WERI-Rb-1 (cell line): ENCODE measurements around the gene ACACA.
A peak's percentile ranks its signal among the peaks of the same experiment; 100 is the strongest.

ENCODE experiments used
- DNase-seq: peaks from one replicate; pipeline ENCODE4 v3.0.0-alpha.2; 2020
- H3K27ac ChIP-seq: fragments of 250-450 bp; sonication (Bioruptor Pico); 2 replicates; pipeline ENCODE4 v1.5.1; 2020; ENCODE audit warnings: mild to moderate bottlenecking, moderate library complexity
- H3K27me3 ChIP-seq: fragments of 250-450 bp; sonication (Bioruptor Pico); 2 replicates; pipeline ENCODE4 v1.5.1; 2021; ENCODE audit warnings: mild to moderate bottlenecking, low read depth, moderate library complexity; ENCODE audit not compliant: insufficient read depth, severe bottlenecking
- H3K36me3 ChIP-seq: fragments of 250-450 bp; sonication (Bioruptor Pico); 2 replicates; pipeline ENCODE4 v1.5.1; 2020; ENCODE audit warnings: mild to moderate bottlenecking, moderate library complexity
- H3K4me3 ChIP-seq: 2 replicates; pipeline ENCODE4 v1.5.1; 2011; ENCODE audit warnings: low read depth, mild to moderate bottlenecking, control low read depth, low read length
- H3K9me3 ChIP-seq: fragments of 250-450 bp; sonication (Bioruptor Pico); 2 replicates; pipeline ENCODE4 v1.5.1; 2021; ENCODE audit warnings: mild to moderate bottlenecking, moderate library complexity; ENCODE audit not compliant: severe bottlenecking
- CTCF ChIP-seq: IDR thresholded peaks from 2 replicates; pipeline ENCODE4 v1.5.1; 2011; ENCODE audit warnings: low read depth, mild to moderate bottlenecking, control low read depth, inconsistent platforms, low read length

ACACA gene

GRCh38 chr17:37375706-37376105 lies 30.9 kb downstream of the ACACA start, which contains the start of gene C17orf78:
Gene C17orf78, plus strand, starts transcription at chr17:37375985. Its CDS starts 108 bp downstream, at chr17:37376093.
- H3K36me3 ChIP-seq = no peaks in the 10 kb centered on the region
- no peak within 1 kb of the TSS for H3K27ac ChIP-seq
- no peaks in the 10 kb centered on the region for H3K27me3 ChIP-seq
- H3K9me3 ChIP-seq = no peaks in the 10 kb centered on the region
- TF ChIP-seq CTCF = no peak
- H3K4me3 ChIP-seq = no peak within 1 kb of the TSS
- DNase-seq = no peak

GRCh38 chr17:37373530-37374159 lies 33.0 kb downstream of the ACACA start:
- no peaks in the 10 kb centered on the region for H3K27me3 ChIP-seq
- peak; percentile 80 for DNase-seq
- peak; percentile 98 for TF ChIP-seq CTCF
- no peak overlapping the region; the same call in 1 of the 2 replicates for H3K27ac ChIP-seq
- no peaks in the 10 kb centered on the region for H3K9me3 ChIP-seq
- H3K36me3 ChIP-seq = no peaks in the 10 kb centered on the region
- H3K4me3 ChIP-seq = no peak overlapping the region

GRCh38 chr17:37368577-37368976 lies 38.1 kb downstream of the ACACA start:
- Histone ChIP-seq H3K27ac (no peak overlapping the region), H3K27me3 (no peaks in the 10 kb centered on the region), H3K4me3 (no peak overlapping the region), H3K9me3 (no peaks in the 10 kb centered on the region), H3K36me3 (no peaks in the 10 kb centered on the region)
- DNase-seq = no peak
- TF ChIP-seq CTCF = no peak

GRCh38 chr17:37365589-37365988 lies 41.0 kb downstream of the ACACA start:
- H3K9me3 ChIP-seq = no peaks in the 10 kb centered on the region

GRCh38 chr17:37361543-37361942 lies 45.1 kb downstream of the ACACA start:
- no peaks in the 10 kb centered on the region for H3K27me3 ChIP-seq
- H3K27ac ChIP-seq = no peak overlapping the region
- DNase-seq = peak; percentile 35
- H3K9me3 ChIP-seq = no peaks in the 10 kb centered on the region
- TF ChIP-seq CTCF = no peak
- H3K36me3 ChIP-seq = peaks cover 8% of the 10 kb centered on the region; the same call in 1 of the 2 replicates
- no peak overlapping the region for H3K4me3 ChIP-seq

More at GRCh38 chr17:37365589-37365988, 41.0 kb downstream of the ACACA start:
- no peak for TF ChIP-seq CTCF
- Histone ChIP-seq H3K27ac (no peak overlapping the region), H3K4me3 (no peak overlapping the region), H3K36me3 (no peaks in the 10 kb centered on the region), H3K27me3 (no peaks in the 10 kb centered on the region)
- no peak for DNase-seq

DNA sequence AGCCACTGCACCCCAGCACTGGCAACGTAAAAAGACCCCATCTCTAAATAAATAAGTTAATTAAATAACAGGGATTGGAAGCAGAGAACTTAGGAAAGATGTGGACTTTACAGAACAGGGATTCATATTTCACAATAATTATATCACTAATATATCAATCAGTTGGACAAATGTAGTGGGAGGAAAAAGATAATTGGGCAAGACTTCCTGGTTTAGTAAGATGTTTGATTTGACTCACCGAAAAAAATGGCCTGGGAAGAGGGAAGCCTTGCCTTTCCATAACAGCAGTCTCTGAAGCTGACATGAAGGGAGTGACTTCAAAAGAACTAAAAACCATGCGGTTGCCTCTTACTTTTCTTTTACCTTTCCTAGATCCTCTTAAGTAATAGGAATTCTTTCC lies 46.0 kb downstream of the ACACA start:
- no peak overlapping the region for H3K27ac ChIP-seq
- TF ChIP-seq CTCF = no peak
- H3K4me3 ChIP-seq = no peak overlapping the region
- peaks cover 10% of the 10 kb centered on the region; the same call in 1 of the 2 replicates for H3K36me3 ChIP-seq
- DNase-seq = no peak
- H3K27me3 ChIP-seq = no peaks in the 10 kb centered on the region
- H3K9me3 ChIP-seq = no peaks in the 10 kb centered on the region
